IPS-15b (cell line): Measurements from ENCODE around the gene PYROXD2.

ENCODE experiments used
- H3K27me3 ChIP-seq: one replicate; pipeline ENCODE4 v1.6.1; 2013; ENCODE audit warnings: low read length; ENCODE audit not compliant: control insufficient read depth, insufficient read depth
- H3K36me3 ChIP-seq: one replicate; pipeline ENCODE4 v1.6.1; 2013; ENCODE audit warnings: low read length; ENCODE audit not compliant: control insufficient read depth, insufficient read depth
- H3K4me1 ChIP-seq: one replicate; pipeline ENCODE4 v1.6.1; 2013; ENCODE audit warnings: mild to moderate bottlenecking, low read length; ENCODE audit not compliant: control insufficient read depth, insufficient read depth
- H3K4me3 ChIP-seq: one replicate; pipeline ENCODE4 v1.5.1; 2013; ENCODE audit warnings: low read depth, low read length
- H3K9ac ChIP-seq: one replicate; pipeline ENCODE4 v1.6.1; 2013; ENCODE audit warnings: low read depth, mild to moderate bottlenecking, low read length
- H3K9me3 ChIP-seq: one replicate; pipeline ENCODE4 v1.6.1; 2013; ENCODE audit warnings: mild to moderate bottlenecking, low read length; ENCODE audit not compliant: control insufficient read depth, insufficient read depth

Gene PYROXD2

GRCh38 chr10:98408799-98409198 is 6.2 kb downstream of the PYROXD2 start:
- H3K9me3 ChIP-seq: no peaks in the 10 kb centered on the region
- H3K36me3 ChIP-seq: no peaks in the 10 kb centered on the region
- H3K9ac ChIP-seq: no peak overlapping the region
- no peaks in the 10 kb centered on the region for H3K4me1 ChIP-seq
- H3K27me3 ChIP-seq: no peaks in the 10 kb centered on the region
- H3K4me3 ChIP-seq: no peak overlapping the region

DNA sequence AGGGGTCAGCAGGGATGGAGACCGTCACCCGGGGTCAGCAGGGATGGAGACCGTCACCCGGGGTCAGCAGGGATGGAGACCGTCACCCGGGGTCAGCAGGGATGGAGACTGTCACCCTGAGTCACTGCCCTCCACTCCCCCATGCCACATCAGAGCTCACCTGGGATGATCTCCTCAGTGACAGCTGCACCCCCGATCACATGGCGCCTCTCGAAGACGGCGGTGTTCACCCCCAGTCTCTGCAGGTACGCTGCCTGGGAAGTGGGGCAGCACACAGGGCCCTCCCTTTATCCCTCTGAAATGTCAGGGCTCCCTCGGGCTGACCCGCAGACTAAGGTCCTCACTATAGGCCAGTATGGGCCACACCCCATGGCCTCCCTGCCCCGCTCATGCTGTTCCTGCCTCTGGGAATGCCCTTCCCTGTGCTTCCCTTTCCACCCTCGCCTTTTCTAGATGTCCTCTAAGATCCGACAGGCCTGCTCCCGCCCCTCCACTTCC is 7.2 kb downstream of the PYROXD2 start:
- H3K9me3 ChIP-seq: no peaks in the 10 kb centered on the region
- H3K9ac ChIP-seq: no peak overlapping the region
- H3K27me3 ChIP-seq: no peaks in the 10 kb centered on the region
- no peaks in the 10 kb centered on the region for H3K36me3 ChIP-seq
- no peak overlapping the region for H3K4me3 ChIP-seq
- peaks cover 2% of the 10 kb centered on the region for H3K4me1 ChIP-seq

DNA sequence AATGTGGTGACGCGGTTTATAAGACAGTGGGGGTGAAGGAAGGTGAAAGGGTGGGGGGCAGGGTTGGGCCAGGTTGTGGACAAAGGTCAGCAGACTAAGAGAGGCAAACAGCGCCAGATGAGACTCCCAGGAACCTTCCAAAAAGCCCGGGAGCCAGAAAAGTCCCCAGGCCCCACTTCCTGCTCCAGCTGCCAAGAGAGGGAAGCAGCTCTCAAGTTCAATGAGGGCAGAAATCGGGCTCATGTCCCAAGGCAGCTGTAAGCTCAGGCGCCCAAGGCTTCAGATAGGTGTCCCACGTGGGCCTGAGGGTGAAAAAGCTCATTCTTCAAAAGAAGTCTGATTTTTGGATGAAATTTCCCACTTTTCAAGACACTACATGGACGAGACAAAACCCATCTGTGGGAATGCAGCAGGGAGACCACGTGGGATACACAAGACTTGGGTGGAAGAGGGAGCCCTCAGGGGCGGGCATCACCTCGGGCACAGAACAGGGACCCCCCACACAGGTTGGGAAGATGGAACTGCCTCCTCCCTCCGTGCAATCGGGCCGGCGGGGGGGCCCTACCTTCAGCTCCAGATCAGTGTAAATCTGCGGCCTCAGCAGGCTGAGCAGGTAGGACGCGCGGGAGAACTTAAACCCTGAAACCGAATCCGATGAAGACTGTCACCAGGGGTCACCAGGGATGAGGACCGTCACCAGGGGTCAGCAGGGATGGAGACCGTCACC is 7.8 kb downstream of the PYROXD2 start:
- Histone ChIP-seq H3K36me3 (no peaks in the 10 kb centered on the region), H3K9me3 (no peaks in the 10 kb centered on the region), H3K9ac (no peak overlapping the region), H3K27me3 (no peaks in the 10 kb centered on the region), H3K4me3 (no peak overlapping the region), H3K4me1 (peaks cover 2% of the 10 kb centered on the region)

- H3K4me3 ChIP-seq: no peak overlapping the region
- no peaks in the 10 kb centered on the region for H3K9me3 ChIP-seq
- H3K36me3 ChIP-seq: no peaks in the 10 kb centered on the region
- H3K27me3 ChIP-seq: no peaks in the 10 kb centered on the region
- no peak overlapping the region for H3K9ac ChIP-seq
- peaks cover 2% of the 10 kb centered on the region for H3K4me1 ChIP-seq
These were observed 9.6 kb downstream of the PYROXD2 start for GRCh38 chr10:98405422-98405821.

- Histone ChIP-seq H3K4me3 (no peak overlapping the region), H3K9ac (no peak overlapping the region), H3K27me3 (no peaks in the 10 kb centered on the region)
These were observed 10.2 kb downstream of the PYROXD2 start for GRCh38 chr10:98404571-98405359.

GRCh38 chr10:98403812-98404504 is 11.0 kb downstream of the PYROXD2 start:
- no peaks in the 10 kb centered on the region for H3K9me3 ChIP-seq
- no peak overlapping the region for H3K4me3 ChIP-seq
- no peaks in the 10 kb centered on the region for H3K36me3 ChIP-seq
- no peaks in the 10 kb centered on the region for H3K27me3 ChIP-seq
- no peak overlapping the region for H3K9ac ChIP-seq
- H3K4me1 ChIP-seq: peaks cover 2% of the 10 kb centered on the region

More at GRCh38 chr10:98404571-98405359, 10.2 kb downstream of the PYROXD2 start:
- H3K9me3 ChIP-seq: no peaks in the 10 kb centered on the region
- H3K36me3 ChIP-seq: no peaks in the 10 kb centered on the region
- H3K4me1 ChIP-seq: peaks cover 2% of the 10 kb centered on the region

DNA sequence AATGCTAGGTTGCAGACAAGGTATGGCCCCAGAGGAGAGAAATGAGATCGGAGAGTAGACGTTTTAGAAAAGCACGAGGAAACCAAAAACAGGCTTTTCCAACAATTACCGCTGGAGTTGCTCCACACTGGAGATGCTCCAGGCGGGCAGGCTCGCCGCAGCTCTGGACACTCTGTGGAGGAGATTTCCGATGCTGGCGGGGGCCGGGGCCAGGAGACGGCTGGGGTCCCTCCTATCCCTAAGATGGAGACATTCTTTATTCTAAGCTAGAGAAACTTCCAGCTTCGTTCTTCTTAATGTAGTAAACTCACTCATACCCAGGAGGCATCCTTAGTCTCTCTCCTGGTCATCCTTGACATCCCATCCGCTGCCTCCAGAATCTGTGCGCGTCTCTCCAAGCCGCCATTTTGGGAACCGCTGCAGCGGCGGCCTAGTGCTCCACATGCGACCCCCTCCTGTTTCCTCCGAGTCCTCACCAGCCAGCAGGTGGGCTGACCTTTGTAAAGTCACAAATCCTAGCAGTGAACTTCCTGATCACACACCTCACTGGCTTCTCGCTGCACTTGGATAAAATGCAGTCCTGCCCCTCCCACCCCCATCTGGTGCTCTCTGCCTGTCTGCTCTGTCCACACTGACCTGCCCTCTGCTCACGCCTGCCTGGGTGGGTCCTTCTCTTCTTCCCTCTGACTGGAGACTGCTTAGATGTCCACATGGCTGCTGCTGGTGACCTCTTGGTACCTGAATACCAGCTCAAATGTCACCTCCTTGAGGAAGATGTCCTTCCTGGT is 11.9 kb downstream of the PYROXD2 start:
- Histone ChIP-seq H3K9ac (no peak overlapping the region), H3K27me3 (no peaks in the 10 kb centered on the region), H3K4me1 (peaks cover 2% of the 10 kb centered on the region), H3K9me3 (no peaks in the 10 kb centered on the region), H3K36me3 (no peaks in the 10 kb centered on the region), H3K4me3 (no peak overlapping the region)

GRCh38 chr10:98402478-98402877 is 12.5 kb downstream of the PYROXD2 start:
- Histone ChIP-seq H3K36me3 (no peaks in the 10 kb centered on the region), H3K4me1 (peaks cover 2% of the 10 kb centered on the region), H3K9me3 (no peaks in the 10 kb centered on the region), H3K9ac (no peak overlapping the region), H3K4me3 (no peak overlapping the region), H3K27me3 (no peaks in the 10 kb centered on the region)

- H3K9ac ChIP-seq: no peak overlapping the region
- peaks cover 2% of the 10 kb centered on the region for H3K4me1 ChIP-seq
These were observed 14.5 kb downstream of the PYROXD2 start for GRCh38 chr10:98400482-98400881.

DNA sequence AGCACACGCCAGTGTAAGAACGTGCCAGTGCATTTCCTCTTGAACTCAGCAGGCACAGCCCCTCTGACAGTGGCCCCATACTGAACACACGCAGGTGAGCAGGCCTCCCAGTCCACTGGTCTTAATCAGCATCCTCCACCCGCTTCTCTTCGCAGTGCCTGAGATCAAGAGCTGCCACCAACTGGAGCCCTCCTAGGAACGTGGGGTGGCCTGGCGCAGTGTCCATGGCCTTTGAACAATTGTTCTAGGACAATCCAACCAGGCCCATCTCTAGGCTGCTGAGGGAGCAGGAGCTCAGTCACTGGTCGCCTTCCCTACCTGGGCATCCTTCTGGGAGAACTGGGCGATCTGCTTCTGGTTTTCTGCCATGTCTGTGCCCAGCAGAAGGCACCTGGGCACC is 15.2 kb downstream of the PYROXD2 start:
- no peak overlapping the region for H3K9ac ChIP-seq
- no peaks in the 10 kb centered on the region for H3K9me3 ChIP-seq
- H3K4me1 ChIP-seq: peaks cover 2% of the 10 kb centered on the region
- no peaks in the 10 kb centered on the region for H3K36me3 ChIP-seq
- no peak overlapping the region for H3K4me3 ChIP-seq
- H3K27me3 ChIP-seq: no peaks in the 10 kb centered on the region

More at GRCh38 chr10:98400482-98400881, 14.5 kb downstream of the PYROXD2 start:
- Histone ChIP-seq H3K9me3 (no peaks in the 10 kb centered on the region), H3K27me3 (no peaks in the 10 kb centered on the region), H3K36me3 (no peaks in the 10 kb centered on the region), H3K4me3 (no peak overlapping the region)

GRCh38 chr10:98397089-98397600 is 17.8 kb downstream of the PYROXD2 start:
- no peak overlapping the region for H3K9ac ChIP-seq
- H3K36me3 ChIP-seq: no peaks in the 10 kb centered on the region
- no peaks in the 10 kb centered on the region for H3K27me3 ChIP-seq
- H3K9me3 ChIP-seq: no peaks in the 10 kb centered on the region
- H3K4me1 ChIP-seq: no peaks in the 10 kb centered on the region
- H3K4me3 ChIP-seq: no peak overlapping the region
